Measurements from ENCODE around the gene TRIM14.

The TRIM14 gene

GRCh38 chr9:98096091-98096490 lies 22.9 kb downstream of the TRIM14 start:
- TF ChIP-seq FOXP2 (optimal IDR thresholded peaks at IDR 0.05; ENCODE audit: borderline replicate concordance, extremely low read depth, extremely low read length, insufficient read depth) (no peak), POLR2AphosphoS5 (IDR thresholded peaks at IDR 0.05; ENCODE audit: low read depth, low read length) (no peak), REST (IDR thresholded peaks at IDR 0.05; ENCODE audit: insufficient read depth in 1 of 2, low read depth in 2 of 2, low read length in 2 of 2) (no peak), TAF1 (IDR thresholded peaks at IDR 0.05; ENCODE audit: borderline replicate concordance, insufficient read depth, low read length) (no peak), SIN3A (IDR thresholded peaks at IDR 0.05; ENCODE audit: borderline replicate concordance, insufficient read depth, low read length) (no peak)

- no peak for TF ChIP-seq SIN3A (IDR thresholded peaks at IDR 0.05; ENCODE audit: borderline replicate concordance, insufficient read depth, low read length)
- TF ChIP-seq REST (IDR thresholded peaks at IDR 0.05; ENCODE audit: insufficient read depth in 1 of 2, low read depth in 2 of 2, low read length in 2 of 2): no peak
- no peak for TF ChIP-seq POLR2AphosphoS5 (IDR thresholded peaks at IDR 0.05; ENCODE audit: low read depth, low read length)
- TF ChIP-seq TAF1 (IDR thresholded peaks at IDR 0.05; ENCODE audit: borderline replicate concordance, insufficient read depth, low read length): no peak
- TF ChIP-seq FOXP2 (optimal IDR thresholded peaks at IDR 0.05; ENCODE audit: borderline replicate concordance, extremely low read depth, extremely low read length, insufficient read depth): no peak
Measured at GRCh38 chr9:98095401-98095800, 23.6 kb downstream of the TRIM14 start.

GRCh38 chr9:98094851-98095250 lies 24.2 kb downstream of the TRIM14 start:
- TF ChIP-seq REST (IDR thresholded peaks at IDR 0.05; ENCODE audit: insufficient read depth in 1 of 2, low read depth in 2 of 2, low read length in 2 of 2): no peak
- TF ChIP-seq POLR2AphosphoS5 (IDR thresholded peaks at IDR 0.05; ENCODE audit: low read depth, low read length): no peak
- TF ChIP-seq FOXP2 (optimal IDR thresholded peaks at IDR 0.05; ENCODE audit: borderline replicate concordance, extremely low read depth, extremely low read length, insufficient read depth): no peak
- no peak for TF ChIP-seq SIN3A (IDR thresholded peaks at IDR 0.05; ENCODE audit: borderline replicate concordance, insufficient read depth, low read length)
- no peak for TF ChIP-seq TAF1 (IDR thresholded peaks at IDR 0.05; ENCODE audit: borderline replicate concordance, insufficient read depth, low read length)

GRCh38 chr9:98094316-98094715 lies 24.7 kb downstream of the TRIM14 start:
- TF ChIP-seq TAF1 (IDR thresholded peaks at IDR 0.05; ENCODE audit: borderline replicate concordance, insufficient read depth, low read length) (no peak), REST (IDR thresholded peaks at IDR 0.05; ENCODE audit: insufficient read depth in 1 of 2, low read depth in 2 of 2, low read length in 2 of 2) (no peak), FOXP2 (optimal IDR thresholded peaks at IDR 0.05; ENCODE audit: borderline replicate concordance, extremely low read depth, extremely low read length, insufficient read depth) (no peak)

GRCh38 chr9:98092613-98092931 lies 26.4 kb downstream of the TRIM14 start:
- TF ChIP-seq REST (IDR thresholded peaks at IDR 0.05; ENCODE audit: insufficient read depth in 1 of 2, low read depth in 2 of 2, low read length in 2 of 2) (no peak), TAF1 (IDR thresholded peaks at IDR 0.05; ENCODE audit: borderline replicate concordance, insufficient read depth, low read length) (no peak)
